ENCODE results near the gene CTNNA3. TPM values are rescaled to one million over a fixed set of nuclear protein-coding genes. Genes with fewer than 3 reads are reported as not detected.

The CTNNA3 gene
- polyA plus RNA-seq, 1 experiment: 0.26 TPM

DNA sequence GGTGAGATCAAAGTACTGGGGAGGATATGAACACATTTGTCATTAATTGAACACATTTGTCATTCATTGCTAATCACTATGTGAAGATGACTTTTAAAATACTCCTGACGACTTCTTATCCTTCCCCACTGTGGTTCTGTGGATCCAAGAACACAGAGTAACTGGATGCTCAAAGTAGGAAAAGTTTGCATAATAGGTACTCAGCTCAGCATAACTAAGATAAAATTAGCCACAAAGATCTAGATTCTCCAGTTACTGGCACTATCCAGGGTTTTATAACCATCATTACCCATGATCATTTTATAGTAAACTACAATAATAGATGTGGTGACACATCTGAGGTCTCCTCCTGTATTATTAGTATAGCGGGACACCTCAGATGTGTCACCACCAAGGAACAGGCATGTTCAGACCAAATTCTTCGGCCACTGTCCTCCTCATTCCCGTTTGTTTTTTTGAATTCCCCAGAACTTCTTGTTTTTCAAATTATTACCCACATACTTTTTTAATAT lies 933.7 kb downstream of the CTNNA3 start:
- POLR2A ChIA-PET: no interaction called here
- no peak overlapping the region for H3K27ac ChIP-seq (ENCODE audit: low read depth, low read length)
- CTCF ChIA-PET: no interaction called here
- no peaks in the 10 kb centered on the region for H3K9me3 ChIP-seq (ENCODE audit: control insufficient read depth, insufficient read depth, low read length)
- no peaks in the 10 kb centered on the region for H3K27me3 ChIP-seq (ENCODE audit: control insufficient read depth, insufficient read depth, low read length)
- no peak overlapping the region for H3K4me3 ChIP-seq (ENCODE audit: low read depth, low read length)
- TF ChIP-seq, protein P1, sequence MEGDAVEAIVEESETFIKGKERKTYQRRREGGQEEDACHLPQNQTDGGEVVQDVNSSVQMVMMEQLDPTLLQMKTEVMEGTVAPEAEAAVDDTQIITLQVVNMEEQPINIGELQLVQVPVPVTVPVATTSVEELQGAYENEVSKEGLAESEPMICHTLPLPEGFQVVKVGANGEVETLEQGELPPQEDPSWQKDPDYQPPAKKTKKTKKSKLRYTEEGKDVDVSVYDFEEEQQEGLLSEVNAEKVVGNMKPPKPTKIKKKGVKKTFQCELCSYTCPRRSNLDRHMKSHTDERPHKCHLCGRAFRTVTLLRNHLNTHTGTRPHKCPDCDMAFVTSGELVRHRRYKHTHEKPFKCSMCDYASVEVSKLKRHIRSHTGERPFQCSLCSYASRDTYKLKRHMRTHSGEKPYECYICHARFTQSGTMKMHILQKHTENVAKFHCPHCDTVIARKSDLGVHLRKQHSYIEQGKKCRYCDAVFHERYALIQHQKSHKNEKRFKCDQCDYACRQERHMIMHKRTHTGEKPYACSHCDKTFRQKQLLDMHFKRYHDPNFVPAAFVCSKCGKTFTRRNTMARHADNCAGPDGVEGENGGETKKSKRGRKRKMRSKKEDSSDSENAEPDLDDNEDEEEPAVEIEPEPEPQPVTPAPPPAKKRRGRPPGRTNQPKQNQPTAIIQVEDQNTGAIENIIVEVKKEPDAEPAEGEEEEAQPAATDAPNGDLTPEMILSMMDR (IDR thresholded peaks at IDR 0.05; ENCODE audit: low read depth, low read length): no peak
- no peak for DNase-seq (ENCODE audit: low read depth, low spot score)

DNA sequence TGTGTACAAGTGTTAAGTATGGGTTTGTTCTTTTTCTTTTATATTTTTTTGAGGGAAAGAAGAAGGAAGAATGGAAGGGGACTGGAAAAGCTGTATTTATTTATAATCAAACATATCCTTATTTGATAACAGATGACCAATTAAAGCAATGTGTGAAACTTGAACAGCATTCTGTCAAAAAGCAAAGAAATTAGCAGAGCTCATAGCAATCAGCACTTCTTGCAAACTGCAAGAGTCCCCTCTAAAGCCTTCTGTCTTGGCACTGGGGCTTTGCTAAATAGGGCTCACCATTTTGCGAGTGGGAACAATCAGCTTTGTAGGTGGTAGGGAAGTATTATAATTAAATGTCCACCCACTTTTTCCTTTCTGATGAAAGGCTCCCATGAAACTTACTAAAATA lies 935.1 kb downstream of the CTNNA3 start:
- Histone ChIP-seq H3K4me3 (ENCODE audit: low read depth, low read length) (no peak overlapping the region), H3K27ac (ENCODE audit: low read depth, low read length) (no peak overlapping the region), H3K27me3 (ENCODE audit: control insufficient read depth, insufficient read depth, low read length) (no peaks in the 10 kb centered on the region), H3K9me3 (ENCODE audit: control insufficient read depth, insufficient read depth, low read length) (no peaks in the 10 kb centered on the region)
- TF ChIP-seq, protein P1 (IDR thresholded peaks at IDR 0.05; ENCODE audit: low read depth, low read length): no peak
- no peak for DNase-seq (ENCODE audit: low read depth, low spot score)
- CTCF ChIA-PET: no interaction called here
- POLR2A ChIA-PET: no interaction called here

DNA sequence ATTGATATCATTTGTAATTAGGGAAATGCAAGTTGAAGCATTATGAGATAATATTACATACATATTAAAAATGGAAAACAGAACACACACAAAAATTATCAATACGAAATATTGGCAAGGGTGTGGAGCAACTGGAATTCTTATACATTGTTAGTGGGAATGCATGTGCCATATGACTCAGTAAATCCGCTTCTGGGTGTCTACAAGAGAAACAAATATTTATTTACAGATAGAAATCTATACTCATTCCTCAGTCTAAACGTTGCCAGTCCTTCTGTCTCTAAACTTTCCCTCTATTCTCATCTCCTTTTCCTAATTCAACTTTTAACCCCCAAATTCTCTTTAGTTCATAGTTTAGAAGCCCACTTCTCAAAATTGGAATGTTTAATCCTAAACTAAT lies 940.5 kb downstream of the CTNNA3 start:
- H3K27me3 ChIP-seq (ENCODE audit: control insufficient read depth, insufficient read depth, low read length): no peaks in the 10 kb centered on the region
- no peak for DNase-seq (ENCODE audit: low read depth, low spot score)
- H3K4me3 ChIP-seq (ENCODE audit: low read depth, low read length): no peak overlapping the region
- POLR2A ChIA-PET: no interaction called here
- TF ChIP-seq, protein P1 (IDR thresholded peaks at IDR 0.05; ENCODE audit: low read depth, low read length): no peak
- H3K9me3 ChIP-seq (ENCODE audit: control insufficient read depth, insufficient read depth, low read length): no peaks in the 10 kb centered on the region
- CTCF ChIA-PET: no interaction called here
- H3K27ac ChIP-seq (ENCODE audit: low read depth, low read length): no peak overlapping the region

DNA sequence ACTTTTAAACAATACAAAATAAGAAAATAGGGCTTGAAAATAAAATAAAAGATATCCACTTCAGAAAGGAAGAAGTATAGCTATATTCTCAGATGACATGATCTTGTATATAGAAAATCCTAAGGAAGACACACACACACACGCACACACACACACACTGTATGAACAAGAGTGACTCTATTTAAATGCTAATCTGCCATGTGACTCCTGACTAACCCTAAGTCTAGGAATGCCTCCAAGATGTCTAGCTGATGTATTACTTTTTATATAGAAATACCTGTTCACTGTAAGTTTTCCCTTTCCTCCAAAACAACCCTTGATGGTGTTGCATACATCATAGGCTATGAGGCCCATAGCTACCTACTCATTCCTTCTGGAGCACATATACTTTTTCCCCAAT lies 943.3 kb downstream of the CTNNA3 start:
- POLR2A ChIA-PET: no interaction called here

DNA sequence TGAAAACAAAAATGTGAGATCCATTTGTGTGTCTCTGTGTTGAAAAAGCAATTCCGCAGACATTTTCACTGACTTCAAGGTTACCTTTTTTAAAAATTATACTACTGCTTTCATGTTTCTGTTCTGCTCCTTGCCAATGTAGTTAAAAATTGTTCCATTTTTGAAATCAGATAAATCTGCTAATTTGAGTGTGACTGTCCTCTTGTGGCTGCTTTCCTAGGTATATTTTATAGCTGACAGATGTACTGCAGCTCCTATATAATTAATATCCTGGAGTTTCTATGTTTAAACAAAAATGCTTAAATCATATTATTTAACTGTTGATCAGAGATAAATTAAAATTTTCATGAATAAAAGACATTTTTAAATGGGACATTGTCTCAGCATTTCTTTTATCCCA lies 947.8 kb downstream of the CTNNA3 start:
- TF ChIP-seq, protein P1 (IDR thresholded peaks at IDR 0.05; ENCODE audit: low read depth, low read length): no peak
- no peak for DNase-seq (ENCODE audit: low read depth, low spot score)
- Histone ChIP-seq H3K4me3 (ENCODE audit: low read depth, low read length) (no peak overlapping the region), H3K27ac (ENCODE audit: low read depth, low read length) (no peak overlapping the region), H3K27me3 (ENCODE audit: control insufficient read depth, insufficient read depth, low read length) (no peaks in the 10 kb centered on the region), H3K9me3 (ENCODE audit: control insufficient read depth, insufficient read depth, low read length) (no peaks in the 10 kb centered on the region)
- CTCF ChIA-PET: interaction anchor here (0.7 to 1.4 kb wide), 2 partner anchors 32 to 177 kb away, joined by 3 read pairs; partner anchors contain the start of gene LRRTM3
- POLR2A ChIA-PET: no interaction called here

More for the DNA sequence above, 943.3 kb downstream of the CTNNA3 start:
- Histone ChIP-seq H3K4me3 (ENCODE audit: low read depth, low read length) (no peak overlapping the region), H3K9me3 (ENCODE audit: control insufficient read depth, insufficient read depth, low read length) (no peaks in the 10 kb centered on the region), H3K27me3 (ENCODE audit: control insufficient read depth, insufficient read depth, low read length) (no peaks in the 10 kb centered on the region), H3K27ac (ENCODE audit: low read depth, low read length) (no peak overlapping the region)
- CTCF ChIA-PET: no interaction called here
- no peak for DNase-seq (ENCODE audit: low read depth, low spot score)
- TF ChIP-seq, protein P1 (IDR thresholded peaks at IDR 0.05; ENCODE audit: low read depth, low read length): no peak
